GM19463 (cell line): ENCODE data around the gene HADHA.
A peak's percentile ranks its signal among the peaks of the same experiment; 100 is the strongest.

Experiments
- ATAC-seq: cut with Tn5 transposase; IDR thresholded peaks from one replicate; pipeline ENCODE4 v1.9.1; 2021; ENCODE audit warnings: mild to moderate bottlenecking, moderate library complexity; ENCODE audit not compliant: unreplicated experiment

HADHA gene

GRCh38 chr2:26195040-26195984, 49.1 kb downstream of the HADHA start:
- no peak for ATAC-seq

GRCh38 chr2:26193578-26194231, 50.7 kb downstream of the HADHA start:
- no peak for ATAC-seq

GRCh38 chr2:26191316-26192159, 52.9 kb downstream of the HADHA start:
- no peak for ATAC-seq

GRCh38 chr2:26190369-26190768, 54.1 kb downstream of the HADHA start:
- ATAC-seq: no peak

GRCh38 chr2:26189751-26190150, 54.7 kb downstream of the HADHA start:
- ATAC-seq: no peak

GRCh38 chr2:26189123-26189522, 55.3 kb downstream of the HADHA start:
- no peak for ATAC-seq

GRCh38 chr2:26187537-26188104, 56.8 kb downstream of the HADHA start:
- no peak for ATAC-seq

- ATAC-seq: no peak
Measured at GRCh38 chr2:26187114-26187513, 57.3 kb downstream of the HADHA start.

- no peak for ATAC-seq
Measured at GRCh38 chr2:26185954-26186770, 58.3 kb downstream of the HADHA start.

GRCh38 chr2:26185304-26185928, 59.0 kb downstream of the HADHA start:
- ATAC-seq: no peak

- ATAC-seq: peak; percentile 86
Measured at GRCh38 chr2:26184555-26185303, 59.7 kb downstream of the HADHA start.

GRCh38 chr2:26184121-26184520, 60.3 kb downstream of the HADHA start:
- no peak for ATAC-seq

- no peak for ATAC-seq
Measured at GRCh38 chr2:26182887-26183630, 61.4 kb downstream of the HADHA start.

- ATAC-seq: no peak
Measured at GRCh38 chr2:26182441-26182840, 62.0 kb downstream of the HADHA start.

GRCh38 chr2:26179446-26179913, 65.0 kb downstream of the HADHA start:
- no peak for ATAC-seq

GRCh38 chr2:26178746-26179436, 65.5 kb downstream of the HADHA start:
- no peak for ATAC-seq

- ATAC-seq: no peak
Measured at GRCh38 chr2:26178246-26178645, 66.2 kb downstream of the HADHA start.
